HuH-7.5 (cell line): ENCODE measurements around the gene ODF2.
A peak's percentile ranks its signal among the peaks of the same experiment; 100 is the strongest.
"Not testable (repeated sequence)": the region's sequence is repeated elsewhere in the genome, so short reads cannot be mapped to it uniquely, and the experiment has no call there.

Experiments
- DNase-seq: peaks from one replicate; pipeline ENCODE4 v3.0.0; 2011; ENCODE audit warnings: low spot score

ODF2 gene

DNA sequence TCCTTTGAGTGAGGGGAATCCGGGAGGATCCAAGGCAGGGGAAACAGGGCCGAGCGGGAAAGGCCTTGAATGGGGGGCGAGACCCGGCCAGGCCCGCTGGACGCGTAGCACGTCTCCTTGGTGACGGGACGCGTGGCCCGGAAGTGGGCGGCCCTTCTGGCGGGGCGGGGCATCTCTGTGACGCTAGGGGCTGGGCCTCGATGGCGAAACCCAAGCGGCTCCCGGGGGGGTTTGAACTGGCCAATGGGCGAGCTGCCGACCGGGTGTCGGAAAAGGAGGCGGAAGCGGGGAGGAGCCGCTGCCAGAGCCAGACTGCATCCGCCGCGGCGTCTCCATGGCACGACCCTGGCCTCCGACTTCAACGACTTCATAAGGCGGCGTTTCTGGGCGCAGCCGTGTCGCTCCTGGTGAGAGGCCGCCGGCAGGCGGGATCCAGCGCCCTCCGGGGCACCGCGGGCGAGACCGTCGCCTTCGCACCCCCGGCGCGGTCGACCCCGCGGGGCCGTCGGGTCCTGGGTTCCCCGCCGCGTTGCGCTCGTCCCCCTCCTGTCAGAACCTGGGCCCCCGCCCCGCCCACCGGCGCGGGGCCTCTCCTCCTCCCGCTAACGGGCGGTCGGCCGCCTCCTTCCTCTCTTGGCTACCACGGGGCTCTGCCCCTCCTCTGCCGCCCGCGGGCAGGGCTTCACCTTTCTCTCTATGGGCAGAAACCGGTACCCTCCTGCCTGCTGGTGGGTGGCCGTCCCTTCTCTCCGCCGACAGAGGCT lies at the start of gene ODF2:
TSS of gene ODF2 (plus strand) at position 158 of the 764 bp plus-strand sequence. CDS start at position 244, 86 bp downstream.
- peak; percentile 96 for DNase-seq

DNA sequence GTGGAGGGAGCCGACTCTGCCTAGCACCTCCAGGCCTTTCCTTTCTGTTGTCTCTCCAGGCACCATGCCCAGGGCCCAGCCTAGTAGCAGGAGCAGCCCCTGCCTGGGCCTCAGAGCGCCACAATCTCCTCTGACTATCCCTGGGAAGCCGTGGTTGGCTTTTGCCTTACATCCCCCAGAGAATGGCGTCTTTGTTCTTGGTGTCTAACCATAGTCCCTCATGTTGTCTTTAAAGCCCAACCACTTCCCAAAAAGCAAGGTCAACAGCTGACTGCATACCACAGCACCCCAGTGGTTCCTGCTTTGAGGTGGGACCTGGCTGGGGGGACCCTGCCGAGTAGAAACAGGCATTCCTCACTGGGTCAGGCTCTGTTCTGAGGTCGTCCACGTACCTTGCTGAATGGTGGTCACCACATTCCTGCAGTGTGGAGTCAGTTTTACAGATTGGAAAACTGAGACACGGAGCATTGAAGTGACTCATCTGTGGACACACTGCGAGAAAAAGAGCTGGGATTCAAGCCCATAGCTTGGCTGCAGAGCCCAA lies 48.9 kb upstream of the ODF2 start:
- no peak for DNase-seq

GRCh38 chr9:128408963-128409431 lies 46.8 kb upstream of the ODF2 start:
- DNase-seq, result no peak

GRCh38 chr9:128409450-128409849 lies 46.4 kb upstream of the ODF2 start:
- DNase-seq, result no peak

DNA sequence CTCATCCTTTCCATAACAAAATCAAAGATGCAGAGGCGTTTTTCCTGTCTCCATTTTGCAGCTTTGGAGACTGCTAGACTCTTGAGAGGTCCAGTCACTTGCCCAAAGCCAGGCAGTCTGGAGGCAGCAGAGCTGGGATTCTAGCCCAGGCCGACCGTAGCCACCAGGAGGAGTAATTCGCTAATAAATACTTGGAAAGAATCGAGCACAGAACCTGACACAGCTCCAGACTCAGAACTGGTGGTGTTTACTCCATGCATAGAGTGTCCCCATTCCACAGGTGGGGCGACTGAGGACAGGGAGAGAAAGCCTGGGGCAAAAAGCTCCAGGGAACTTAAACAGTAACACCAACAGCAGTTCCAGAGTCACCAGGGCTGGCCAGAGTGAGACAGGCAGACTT lies 45.8 kb upstream of the ODF2 start:
- peak; percentile 56 for DNase-seq

- no peak for DNase-seq
Observed at GRCh38 chr9:128411364-128412119, 44.3 kb upstream of the ODF2 start.

- DNase-seq, result peak; percentile 54
Observed at GRCh38 chr9:128412120-128412790, 43.6 kb upstream of the ODF2 start.

- DNase-seq, result not testable (repeated sequence)
Observed at GRCh38 chr9:128413728-128414127, 42.1 kb upstream of the ODF2 start.

GRCh38 chr9:128414461-128414860 lies 41.3 kb upstream of the ODF2 start:
- DNase-seq, result peak; percentile 62

- DNase-seq, result no peak
Observed at GRCh38 chr9:128415281-128415680, 40.5 kb upstream of the ODF2 start.

- DNase-seq, result no peak
Observed at GRCh38 chr9:128416014-128416413, 39.8 kb upstream of the ODF2 start.

DNA sequence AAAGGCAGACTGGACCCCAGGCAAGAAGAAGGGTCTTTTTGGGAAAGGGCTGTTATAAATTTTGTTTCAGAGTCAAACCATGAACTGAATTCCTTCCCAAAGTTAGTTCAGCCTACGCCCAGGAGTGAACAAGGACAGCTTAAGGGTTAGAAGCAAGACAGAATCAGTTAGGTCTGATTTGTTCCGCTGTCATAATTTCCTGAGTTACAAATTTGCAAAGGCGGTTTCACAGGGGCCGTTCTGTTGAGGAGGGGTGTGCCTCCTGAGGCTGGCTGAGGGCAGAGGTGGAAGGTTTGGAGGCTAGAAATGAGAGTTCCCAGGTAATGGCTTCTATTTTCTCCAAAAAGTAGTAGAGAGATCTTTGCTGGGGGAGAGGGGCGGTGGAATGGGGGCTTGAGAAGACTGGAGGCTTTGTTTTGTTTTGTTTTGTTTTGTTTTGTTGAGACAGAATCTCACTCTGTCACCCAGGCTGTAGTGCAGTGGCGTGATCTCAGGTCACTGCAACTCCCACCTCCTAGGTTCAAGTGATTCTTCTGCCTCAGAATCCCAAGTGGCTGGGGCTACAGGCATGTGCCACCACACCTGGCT lies 39.3 kb upstream of the ODF2 start:
- no peak for DNase-seq

GRCh38 chr9:128419061-128419925 lies 36.5 kb upstream of the ODF2 start:
- DNase-seq, result no peak

DNA sequence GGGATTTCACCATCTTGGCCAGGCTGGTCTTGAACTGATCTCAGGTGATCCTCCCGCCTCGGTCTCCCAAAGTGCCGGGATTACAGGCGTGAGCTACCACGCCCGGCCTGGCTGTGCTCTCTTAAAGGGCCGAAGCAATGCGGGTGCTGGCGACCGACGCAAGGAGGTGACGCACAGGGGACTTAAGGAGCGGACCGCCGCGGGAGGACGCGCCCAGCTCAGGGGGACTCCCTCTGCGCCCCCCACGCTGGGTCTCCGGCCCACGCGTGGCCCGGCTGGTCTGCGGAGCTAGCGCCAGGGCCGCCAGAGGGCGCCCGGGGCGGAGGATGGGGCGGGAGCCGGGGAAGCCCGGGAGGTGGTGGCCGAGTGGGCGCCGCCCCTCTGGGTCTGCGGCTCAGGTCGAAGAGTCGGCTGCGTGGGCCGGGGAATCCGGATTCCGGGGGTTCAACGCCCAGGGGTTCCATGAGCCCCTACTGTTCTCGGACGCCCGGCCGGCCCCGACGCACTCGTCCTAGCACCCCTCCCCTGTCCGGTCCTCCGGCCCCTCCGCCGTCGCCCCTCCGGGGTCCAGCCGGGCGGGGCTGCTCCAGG lies 35.7 kb upstream of the ODF2 start:
- peak; percentile 81 for DNase-seq

GRCh38 chr9:128420651-128421481 lies 34.9 kb upstream of the ODF2 start, which contains the start of gene CERCAM:
CERCAM (plus strand) TSS chr9:128420857; CDS start chr9:128420878, 21 bp downstream.
- peak; percentile 73 for DNase-seq

GRCh38 chr9:128421482-128421996 lies 34.3 kb upstream of the ODF2 start:
- DNase-seq, result no peak

DNA sequence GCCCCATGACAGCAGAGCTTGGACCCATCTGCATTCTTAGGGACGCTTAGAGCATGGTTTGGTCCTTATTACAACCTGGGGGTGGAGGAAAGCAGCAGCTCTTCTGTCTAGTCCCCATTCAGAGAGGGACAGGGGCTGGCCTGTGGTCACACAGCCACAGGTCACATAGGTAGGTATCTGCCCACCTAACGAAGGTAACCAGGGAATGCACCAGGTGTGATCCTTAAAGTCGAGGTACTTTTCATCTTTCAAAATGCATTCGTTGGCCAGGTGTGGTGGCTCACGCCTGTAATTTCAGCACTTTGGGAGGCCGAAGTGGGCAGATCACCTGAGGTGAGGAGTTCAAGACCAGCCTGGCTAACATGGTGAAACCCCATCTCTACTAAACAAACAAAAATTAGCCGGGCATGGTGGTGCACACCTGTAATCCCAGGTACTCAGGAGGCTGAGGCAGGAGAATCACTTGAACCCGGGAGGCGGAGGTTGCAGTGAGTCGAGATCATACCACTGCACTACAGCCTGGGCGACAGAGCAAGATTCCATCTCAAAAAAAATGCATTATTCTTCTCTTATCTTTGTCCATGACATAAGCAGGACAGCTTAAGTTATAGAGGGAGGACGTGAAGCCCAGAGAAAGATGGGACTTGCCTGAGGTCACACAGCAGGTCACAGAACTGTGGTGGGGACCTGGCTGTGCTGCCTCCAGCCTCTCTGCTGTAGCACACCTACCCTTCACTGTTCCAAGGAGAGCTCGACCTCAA lies 33.6 kb upstream of the ODF2 start:
- not testable (repeated sequence) for DNase-seq

DNA sequence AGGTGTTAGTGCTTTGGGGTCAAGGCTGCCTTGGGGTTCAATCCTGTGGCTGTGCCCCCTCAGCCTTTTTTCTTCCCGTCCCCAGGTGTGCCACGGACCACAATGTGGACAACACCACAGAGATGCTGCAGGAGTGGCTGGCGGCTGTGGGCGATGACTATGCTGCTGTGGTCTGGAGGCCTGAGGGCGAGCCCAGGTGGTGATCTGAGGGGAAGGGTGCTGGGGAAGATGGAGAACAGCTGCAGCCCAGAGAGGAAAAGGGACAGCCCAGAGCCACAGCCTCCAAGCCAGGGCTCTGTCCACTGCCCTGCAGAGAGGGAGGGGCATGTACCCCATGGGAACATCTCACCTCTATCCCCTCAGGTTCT lies 33.0 kb upstream of the ODF2 start:
- no peak for DNase-seq

DNA sequence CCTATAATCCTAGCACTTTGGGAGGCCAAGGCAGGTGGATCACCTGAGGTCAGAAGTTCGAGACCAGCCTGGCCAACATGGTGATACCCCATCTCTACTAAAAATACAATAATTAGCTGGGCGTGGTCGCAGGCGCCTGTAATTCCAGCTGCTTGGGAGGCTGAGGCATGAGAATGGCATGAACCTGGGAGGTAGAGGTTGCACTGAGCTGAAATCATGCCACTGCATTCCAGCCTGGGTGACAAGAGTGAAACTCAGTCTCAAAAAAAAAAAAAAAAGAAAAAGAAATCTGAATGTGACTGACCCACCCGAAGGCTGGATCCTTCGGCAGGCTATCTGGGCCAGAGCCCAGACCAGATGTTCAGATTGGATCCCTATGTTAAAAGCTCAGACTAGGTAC lies 32.5 kb upstream of the ODF2 start:
- DNase-seq, result not testable (repeated sequence)
